ENCODE data around the gene REEP1. TPM values are rescaled to one million over a fixed set of nuclear protein-coding genes. Genes with fewer than 3 reads are reported as not detected.

REEP1 gene
- total and polyA plus RNA-seq, 9 of the 15 experiments (the other 6 are each of a cell fraction or from before 2014, with no cell fraction given): 0.11 to 0.67 (median 0.13) TPM

DNA sequence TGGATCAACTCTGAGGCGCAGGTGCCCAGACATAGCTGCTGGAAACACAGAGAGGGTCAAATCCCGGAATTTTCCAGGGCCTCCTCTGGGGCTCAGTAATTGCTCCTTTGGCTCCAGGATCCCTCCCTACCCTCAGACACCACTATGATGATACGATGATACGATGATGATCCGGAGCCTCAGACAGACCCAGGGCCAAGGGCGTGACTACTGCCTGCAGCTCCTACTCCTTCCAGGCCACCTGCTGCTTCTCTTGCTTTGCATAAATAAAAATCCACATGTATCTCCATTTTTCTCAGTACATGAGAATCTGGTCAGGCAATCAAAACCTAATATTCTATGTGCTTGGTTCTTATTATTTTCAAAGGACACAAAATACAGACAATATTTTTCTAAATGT, 104.5 kb downstream of the REEP1 start:
- no peak overlapping the region for H3K27ac ChIP-seq (ENCODE audit: extremely low read depth, low read depth, low read length)
- FAIRE-seq (no peak), DNase-seq (ENCODE audit: extremely low read depth in 1 of 4, low spot score in 3 of 4) (no peak), ATAC-seq (peak; percentile 45; the same call in 1 of the 3 replicates)
- H3K36me3 ChIP-seq (ENCODE audit: control insufficient read depth, insufficient read depth, low read length): no peaks in the 10 kb centered on the region
- no TSS peak for BruUV-seq (replicated peaks)
- 3% methylated on average over 6 of the region's 6 CpGs for WGBS (ENCODE audit: insufficient coverage, low coverage, missing lambda C conversion rate)
- no peak overlapping the region for H2AFZ ChIP-seq (ENCODE audit: low read depth, low read length)
- intact Hi-C loops (cut with micrococcal nuclease): no loop called here
- H3K9me3 ChIP-seq (replicated peaks; ENCODE audit: control insufficient read depth, insufficient read depth, low read depth, low read length): no peaks in the 10 kb centered on the region
- H4K20me1 ChIP-seq (replicated peaks; ENCODE audit: control insufficient read depth, insufficient read depth, low read length): no peaks in the 10 kb centered on the region; the same call in 1 of the 2 replicates
- TF ChIP-seq, protein P1, sequence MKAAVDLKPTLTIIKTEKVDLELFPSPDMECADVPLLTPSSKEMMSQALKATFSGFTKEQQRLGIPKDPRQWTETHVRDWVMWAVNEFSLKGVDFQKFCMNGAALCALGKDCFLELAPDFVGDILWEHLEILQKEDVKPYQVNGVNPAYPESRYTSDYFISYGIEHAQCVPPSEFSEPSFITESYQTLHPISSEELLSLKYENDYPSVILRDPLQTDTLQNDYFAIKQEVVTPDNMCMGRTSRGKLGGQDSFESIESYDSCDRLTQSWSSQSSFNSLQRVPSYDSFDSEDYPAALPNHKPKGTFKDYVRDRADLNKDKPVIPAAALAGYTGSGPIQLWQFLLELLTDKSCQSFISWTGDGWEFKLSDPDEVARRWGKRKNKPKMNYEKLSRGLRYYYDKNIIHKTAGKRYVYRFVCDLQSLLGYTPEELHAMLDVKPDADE (conservative IDR thresholded peaks at IDR 0.05; ENCODE audit: control insufficient read depth, low read depth, low read length): no peak
- TF ChIP-seq ZNF316 (IDR thresholded peaks at IDR 0.05) (no peak), ZC3H4 (CRISPR knock-in tag; IDR thresholded peaks at IDR 0.05; ENCODE audit: borderline replicate concordance) (no peak), GABPB1 (CRISPR knock-in tag; IDR thresholded peaks at IDR 0.05) (no peak), ZFP30 (CRISPR knock-in tag; IDR thresholded peaks at IDR 0.05; ENCODE audit: borderline replicate concordance) (no peak), EGR1 (conservative IDR thresholded peaks at IDR 0.05) (no peak), SAFB2 (IDR thresholded peaks at IDR 0.05; ENCODE audit: borderline replicate concordance, low read depth, low read length, severe bottlenecking) (no peak), HIVEP1 (CRISPR knock-in tag; IDR thresholded peaks at IDR 0.05) (no peak), BRD4 (IDR thresholded peaks at IDR 0.05) (no peak), CHD1 (IDR thresholded peaks at IDR 0.05; ENCODE audit: low read length) (no peak), ETV6 (IDR thresholded peaks at IDR 0.05; ENCODE audit: borderline replicate concordance in 1 of 2, low read depth in 2 of 2, low read length in 1 of 2) (no peak), ETV6 (CRISPR knock-in tag; IDR thresholded peaks at IDR 0.05; ENCODE audit: borderline replicate concordance) (no peak), GTF2F1 (IDR thresholded peaks at IDR 0.05; ENCODE audit: low read depth, low read length) (no peak), HMG20A (CRISPR knock-in tag; conservative IDR thresholded peaks at IDR 0.05) (no peak), POLR2AphosphoS2 (IDR thresholded peaks at IDR 0.05; ENCODE audit: low read length) (no peak), ZNF431 (CRISPR knock-in tag; IDR thresholded peaks at IDR 0.05) (no peak), ZKSCAN3 (CRISPR knock-in tag; IDR thresholded peaks at IDR 0.05) (no peak), POLR3G (IDR thresholded peaks at IDR 0.05; ENCODE audit: extremely low read depth, insufficient read length, insufficient replicate concordance) (no peak)
- TF ChIP-seq, protein P2, sequence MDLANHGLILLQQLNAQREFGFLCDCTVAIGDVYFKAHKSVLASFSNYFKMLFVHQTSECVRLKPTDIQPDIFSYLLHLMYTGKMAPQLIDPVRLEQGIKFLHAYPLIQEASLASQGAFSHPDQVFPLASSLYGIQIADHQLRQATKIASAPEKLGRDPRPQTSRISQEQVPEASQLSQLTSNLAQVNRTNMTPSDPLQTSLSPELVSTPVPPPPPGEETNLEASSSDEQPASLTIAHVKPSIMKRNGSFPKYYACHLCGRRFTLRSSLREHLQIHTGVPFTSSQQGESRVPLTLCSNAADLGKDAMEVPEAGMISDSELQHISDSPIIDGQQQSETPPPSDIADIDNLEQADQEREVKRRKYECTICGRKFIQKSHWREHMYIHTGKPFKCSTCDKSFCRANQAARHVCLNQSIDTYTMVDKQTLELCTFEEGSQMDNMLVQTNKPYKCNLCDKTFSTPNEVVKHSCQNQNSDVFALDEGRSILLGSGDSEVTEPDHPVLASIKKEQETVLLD (IDR thresholded peaks at IDR 0.05): no peak
- TF ChIP-seq, protein P3, sequence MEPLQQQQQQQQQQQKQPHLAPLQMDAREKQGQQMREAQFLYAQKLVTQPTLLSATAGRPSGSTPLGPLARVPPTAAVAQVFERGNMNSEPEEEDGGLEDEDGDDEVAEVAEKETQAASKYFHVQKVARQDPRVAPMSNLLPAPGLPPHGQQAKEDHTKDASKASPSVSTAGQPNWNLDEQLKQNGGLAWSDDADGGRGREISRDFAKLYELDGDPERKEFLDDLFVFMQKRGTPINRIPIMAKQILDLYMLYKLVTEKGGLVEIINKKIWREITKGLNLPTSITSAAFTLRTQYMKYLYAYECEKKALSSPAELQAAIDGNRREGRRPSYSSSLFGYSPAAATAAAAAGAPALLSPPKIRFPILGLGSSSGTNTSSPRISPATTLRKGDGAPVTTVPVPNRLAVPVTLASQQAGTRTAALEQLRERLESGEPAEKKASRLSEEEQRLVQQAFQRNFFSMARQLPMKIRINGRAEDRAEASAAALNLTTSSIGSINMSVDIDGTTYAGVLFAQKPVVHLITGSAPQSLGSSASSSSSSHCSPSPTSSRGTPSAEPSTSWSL (CRISPR knock-in tag; IDR thresholded peaks at IDR 0.05; ENCODE audit: borderline replicate concordance): no peak
- H3K4me3 ChIP-seq: no peak overlapping the region
- ChIA-PET POLR2A (interaction anchor here (0.8 to 1.3 kb wide), 2 partner anchors 16 to 28 kb away, joined by 4 to 7 read pairs; no protein-coding TSS in a partner anchor), CTCF (ENCODE audit: low intra/inter-chr PET ratio) (no interaction called here)
- no peaks in the 10 kb centered on the region for H3K79me2 ChIP-seq (ENCODE audit: control insufficient read depth, insufficient read depth, low read length)
- H3K27me3 ChIP-seq (ENCODE audit: control insufficient read depth in 2 of 2, insufficient read depth in 2 of 2, low read length in 2 of 2): peaks cover 49 to 76% of the 10 kb centered on the region in 2 experiments; a peak in 4 of 5 replicates
- in situ Hi-C loops (cut with MboI): no loop called here
- H3K4me1 ChIP-seq (replicated peaks in 1 of 2; ENCODE audit: control insufficient read depth in 2 of 2, insufficient read depth in 2 of 2, low read length in 2 of 2): peaks cover 0 to 5% of the 10 kb centered on the region in 2 experiments; a peak in 2 of 5 replicates
- H3K9me1 ChIP-seq (ENCODE audit: control insufficient read depth, insufficient read depth, low read length): no peaks in the 10 kb centered on the region
- H3K9ac ChIP-seq (ENCODE audit: insufficient read depth in 1 of 2, low read depth in 2 of 2, low read length in 2 of 2): peak overlapping the region in 1 of 2 experiments; percentile 55; a peak in 1 of 4 replicates
- H3K4me2 ChIP-seq (ENCODE audit: insufficient read depth, low read length): no peak overlapping the region
